PC-3 (cell line): ENCODE results near the gene ABLIM2. TPM values are rescaled to one million over a fixed set of nuclear protein-coding genes. Genes with fewer than 3 reads are reported as not detected.

Experiments
- ATAC-seq: fragments of 200-7000 bp; cut with Tn5 transposase; 2 replicates; pipeline ENCODE4 v1.9.1; 2020; ENCODE audit warnings: mild to moderate bottlenecking, moderate library complexity
- BruUV-seq: library from RNA; stranded (reverse); fragments of 400-500 nt; replicated peaks from 2 replicates; lab custom pipeline; 2021; lab: Mats Ljungman, UMichigan
- CTCF ChIA-PET: fragments of 300-600 bp; sonication (Branson Sonifier 250); formaldehyde crosslinking; loops from one replicate; lab custom pipeline; 2022; ENCODE audit warnings: antibody characterized with exemption; lab: Charles Lee
- POLR2A ChIA-PET: fragments of 300-600 bp; sonication (Branson Sonifier 250); formaldehyde crosslinking; loops from one replicate; lab custom pipeline; 2022; ENCODE audit warnings: antibody characterized with exemption; ENCODE audit not compliant: unreplicated experiment; lab: Charles Lee
- DNase-seq: peaks from one replicate; pipeline ENCODE4 v3.0.0-alpha.2; 2015
- H2AFZ ChIP-seq: fragments of 300-600 bp; sonication (generic); 2 replicates; pipeline ENCODE4 v1.6.0; 2016; ENCODE audit warnings: antibody characterized with exemption, low read length
- H3F3A ChIP-seq: fragments of 300-600 bp; sonication (generic); one replicate; pipeline ENCODE4 v1.6.0; 2017; ENCODE audit warnings: antibody characterized with exemption, low read length, control low read depth, mild to moderate bottlenecking; ENCODE audit not compliant: unreplicated experiment
- H3K27ac ChIP-seq: fragments of 300-600 bp; sonication (generic); 2 replicates; pipeline ENCODE4 v1.5.1; 2016; ENCODE audit warnings: mild to moderate bottlenecking, low read length
- H3K27me3 ChIP-seq: fragments of 300-600 bp; sonication (generic); 2 replicates; pipeline ENCODE4 v1.6.1; 2016; ENCODE audit warnings: low read length, mixed read lengths
- H3K36me3 ChIP-seq: fragments of 300-600 bp; sonication (generic); 2 replicates; pipeline ENCODE4 v1.6.1; 2016; ENCODE audit warnings: low read depth, mixed run types, low read length, mixed read lengths
- H3K4me1 ChIP-seq: fragments of 300-600 bp; sonication (generic); 2 replicates; pipeline ENCODE4 v1.5.1; 2016; ENCODE audit warnings: low read length; ENCODE audit not compliant: insufficient read depth
- H3K4me2 ChIP-seq: fragments of 300-600 bp; sonication (generic); 2 replicates; pipeline ENCODE4 v1.6.0; 2016; ENCODE audit warnings: low read length
- H3K4me3 ChIP-seq: fragments of 300-600 bp; sonication (generic); 2 replicates; pipeline ENCODE4 v1.5.1; 2016; ENCODE audit warnings: mild to moderate bottlenecking, low read length, mixed read lengths
- H3K79me2 ChIP-seq: fragments of 300-600 bp; sonication (generic); 2 replicates; pipeline ENCODE4 v1.6.1; 2017; ENCODE audit warnings: low read length, mixed read lengths
- H3K9ac ChIP-seq: fragments of 300-600 bp; sonication (generic); 2 replicates; pipeline ENCODE4 v1.6.0; 2016; ENCODE audit warnings: mild to moderate bottlenecking, low read length
- H3K9me2 ChIP-seq: fragments of 300-600 bp; sonication (generic); replicated peaks from 2 replicates; pipeline ENCODE4 v1.6.1; 2016; ENCODE audit warnings: mixed run types, low read length, mixed read lengths
- H3K9me3 ChIP-seq: fragments of 300-600 bp; sonication (generic); 2 replicates; pipeline ENCODE4 v1.6.1; 2016; ENCODE audit warnings: low read length, mixed read lengths
- H4K20me1 ChIP-seq: fragments of 300-600 bp; sonication (generic); 2 replicates; pipeline ENCODE4 v1.6.1; 2016; ENCODE audit warnings: low read length, mixed read lengths
- CTCF ChIP-seq: fragments of 300-600 bp; sonication (generic); conservative IDR thresholded peaks from 2 replicates; pipeline ENCODE4 v1.5.1; 2017; ENCODE audit warnings: antibody characterized with exemption, low read depth, mild to moderate bottlenecking, low read length
- EZH2 ChIP-seq: fragments of 300-600 bp; sonication (generic); IDR thresholded peaks from one replicate; pipeline ENCODE4 v1.6.1; 2017; ENCODE audit warnings: antibody characterized with exemption, mild to moderate bottlenecking, low read length; ENCODE audit not compliant: unreplicated experiment
- EZH2phosphoT487 ChIP-seq: fragments of 300-600 bp; sonication (generic); IDR thresholded peaks from 2 replicates; pipeline ENCODE4 v1.6.1; 2018; ENCODE audit warnings: mild to moderate bottlenecking, antibody characterized with exemption, low read length, borderline replicate concordance
- intact Hi-C: fragments of 100-400 bp; cut with micrococcal nuclease; formaldehyde crosslinking; loops from 2 replicates; pipeline ENCODE4 v1.9.0; 2023
- total RNA-seq: library from RNA; depleted of rRNA; stranded (reverse); fragments of >200 nt; gene quantifications from 2 replicates; pipeline ENCODE4 v1.2.3, GENCODE V29; 2014

Gene ABLIM2
- total RNA-seq, 1 experiment from 2014 or later: 3.2 TPM

GRCh38 chr4:8085491-8086117 lies 73.0 kb downstream of the ABLIM2 start:
- ATAC-seq (no peak), DNase-seq (no peak)
- no peaks in the 10 kb centered on the region for H3K79me2 ChIP-seq
- TF ChIP-seq EZH2: no peak
- TF ChIP-seq EZH2phosphoT487: no peak
- no peak; the same call in 1 of the 2 replicates for TF ChIP-seq CTCF
- ChIA-PET POLR2A (no interaction called here), CTCF (no interaction called here)
- H3K9me3 ChIP-seq: no peaks in the 10 kb centered on the region
- H3K9me2 ChIP-seq: no peaks in the 10 kb centered on the region
- no peak overlapping the region for H3K9ac ChIP-seq
- H3K27me3 ChIP-seq: no peaks in the 10 kb centered on the region
- H3K4me2 ChIP-seq: no peak overlapping the region
- intact Hi-C loops: no loop called here
- H3K36me3 ChIP-seq: no peaks in the 10 kb centered on the region
- H3K4me3 ChIP-seq: no peak overlapping the region
- H3K27ac ChIP-seq: no peak overlapping the region
- H2AFZ ChIP-seq: no peak overlapping the region
- no peaks in the 10 kb centered on the region for H3F3A ChIP-seq
- peaks cover 11% of the 10 kb centered on the region for H3K4me1 ChIP-seq
- BruUV-seq: no TSS peak
- no peaks in the 10 kb centered on the region for H4K20me1 ChIP-seq

GRCh38 chr4:8084712-8085490 lies 73.7 kb downstream of the ABLIM2 start:
- no peaks in the 10 kb centered on the region for H3K36me3 ChIP-seq
- H3K79me2 ChIP-seq: no peaks in the 10 kb centered on the region
- H3K9me2 ChIP-seq: no peaks in the 10 kb centered on the region
- DNase-seq (no peak), ATAC-seq (no peak)
- H3K27me3 ChIP-seq: no peaks in the 10 kb centered on the region
- TF ChIP-seq EZH2 (no peak), CTCF (no peak), EZH2phosphoT487 (no peak)
- no peak overlapping the region for H3K4me2 ChIP-seq
- H3K9me3 ChIP-seq: no peaks in the 10 kb centered on the region
- no peak overlapping the region for H3K9ac ChIP-seq
- ChIA-PET CTCF (no interaction called here), POLR2A (no interaction called here)
- no peak overlapping the region for H3K27ac ChIP-seq
- no peak overlapping the region for H3K4me3 ChIP-seq
- no peak overlapping the region for H2AFZ ChIP-seq
- H3K4me1 ChIP-seq: peaks cover 4% of the 10 kb centered on the region
- no peaks in the 10 kb centered on the region for H4K20me1 ChIP-seq
- intact Hi-C loops: no loop called here
- no peaks in the 10 kb centered on the region for H3F3A ChIP-seq
- no TSS peak for BruUV-seq
